AG09309 (cell line): Measurements from ENCODE around the gene CYBRD1.

Source experiments
- DNase-seq: peaks from one replicate; pipeline ENCODE4 v3.0.0-alpha.2; 2010; ENCODE audit warnings: low read depth
- H3K4me3 ChIP-seq: 2 replicates; pipeline ENCODE4 v1.5.1; 2011; ENCODE audit warnings: mild to moderate bottlenecking, low read depth, low read length, moderate library complexity; ENCODE audit not compliant: control insufficient read depth
- TF ChIP-seq, protein P1 (sequence below): IDR thresholded peaks from 2 replicates; pipeline ENCODE4 v1.5.1; 2011; ENCODE audit warnings: mild to moderate bottlenecking, low read depth, low read length, inconsistent platforms; ENCODE audit not compliant: insufficient read depth, control insufficient read depth; ENCODE audit errors: missing control alignments

Gene CYBRD1

DNA sequence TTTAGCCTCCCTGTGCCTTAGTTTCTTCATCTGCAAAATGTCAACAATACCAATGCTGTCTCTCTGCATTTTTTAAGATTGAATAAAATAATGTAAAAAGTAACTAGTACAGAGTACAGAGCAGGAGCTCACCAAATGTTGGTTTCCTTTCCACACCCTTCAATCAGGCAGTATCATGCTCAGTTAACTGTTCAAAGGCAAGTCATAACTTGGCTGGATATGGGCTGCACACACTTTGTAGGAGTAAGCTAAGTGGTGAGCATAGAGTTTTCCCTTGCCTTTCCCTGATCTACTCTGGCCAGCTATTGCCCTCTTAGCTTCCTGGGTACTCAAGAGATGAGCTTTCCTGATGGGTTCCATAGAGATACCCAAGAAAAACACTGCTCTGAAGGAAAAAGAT is 77.9 kb downstream of the CYBRD1 start:
- no peak overlapping the region for H3K4me3 ChIP-seq
- TF ChIP-seq, protein P1, sequence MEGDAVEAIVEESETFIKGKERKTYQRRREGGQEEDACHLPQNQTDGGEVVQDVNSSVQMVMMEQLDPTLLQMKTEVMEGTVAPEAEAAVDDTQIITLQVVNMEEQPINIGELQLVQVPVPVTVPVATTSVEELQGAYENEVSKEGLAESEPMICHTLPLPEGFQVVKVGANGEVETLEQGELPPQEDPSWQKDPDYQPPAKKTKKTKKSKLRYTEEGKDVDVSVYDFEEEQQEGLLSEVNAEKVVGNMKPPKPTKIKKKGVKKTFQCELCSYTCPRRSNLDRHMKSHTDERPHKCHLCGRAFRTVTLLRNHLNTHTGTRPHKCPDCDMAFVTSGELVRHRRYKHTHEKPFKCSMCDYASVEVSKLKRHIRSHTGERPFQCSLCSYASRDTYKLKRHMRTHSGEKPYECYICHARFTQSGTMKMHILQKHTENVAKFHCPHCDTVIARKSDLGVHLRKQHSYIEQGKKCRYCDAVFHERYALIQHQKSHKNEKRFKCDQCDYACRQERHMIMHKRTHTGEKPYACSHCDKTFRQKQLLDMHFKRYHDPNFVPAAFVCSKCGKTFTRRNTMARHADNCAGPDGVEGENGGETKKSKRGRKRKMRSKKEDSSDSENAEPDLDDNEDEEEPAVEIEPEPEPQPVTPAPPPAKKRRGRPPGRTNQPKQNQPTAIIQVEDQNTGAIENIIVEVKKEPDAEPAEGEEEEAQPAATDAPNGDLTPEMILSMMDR: no peak
- no peak for DNase-seq

DNA sequence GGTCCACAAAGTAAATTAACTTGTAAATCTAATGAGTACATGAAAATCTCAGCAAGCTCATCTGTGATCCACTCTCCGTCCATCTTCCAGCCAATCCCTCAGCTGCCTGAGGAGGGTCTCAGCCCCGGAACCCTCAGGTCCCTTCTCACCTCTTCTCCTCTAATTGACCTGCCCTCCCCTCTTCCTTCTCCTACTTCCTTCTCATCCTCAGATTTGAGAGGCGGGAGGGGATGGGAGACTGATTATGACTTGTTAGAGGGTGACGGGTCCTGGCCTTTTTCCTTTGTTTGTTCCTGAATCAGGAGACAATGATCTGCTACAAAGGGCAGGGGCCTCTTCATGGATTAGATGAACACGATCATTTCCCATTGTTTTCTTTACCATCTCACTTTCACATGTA is 80.1 kb downstream of the CYBRD1 start:
- H3K4me3 ChIP-seq: no peak overlapping the region
- TF ChIP-seq, protein P1: no peak
- DNase-seq: no peak
